DMS153 (cell line): ENCODE measurements around the gene ABCA7.

Source experiments
- DNase-seq: peaks from one replicate; lab custom pipeline; 2025; lab: John Stamatoyannopoulos, UW

Gene ABCA7

GRCh38 chr19:1088416-1089010 is 48.6 kb downstream of the ABCA7 start:
- no peak for DNase-seq

- no peak for DNase-seq
Measured at GRCh38 chr19:1089126-1089771, 49.3 kb downstream of the ABCA7 start.

- no peak for DNase-seq
Measured at GRCh38 chr19:1089891-1090290, 50.0 kb downstream of the ABCA7 start.

DNA sequence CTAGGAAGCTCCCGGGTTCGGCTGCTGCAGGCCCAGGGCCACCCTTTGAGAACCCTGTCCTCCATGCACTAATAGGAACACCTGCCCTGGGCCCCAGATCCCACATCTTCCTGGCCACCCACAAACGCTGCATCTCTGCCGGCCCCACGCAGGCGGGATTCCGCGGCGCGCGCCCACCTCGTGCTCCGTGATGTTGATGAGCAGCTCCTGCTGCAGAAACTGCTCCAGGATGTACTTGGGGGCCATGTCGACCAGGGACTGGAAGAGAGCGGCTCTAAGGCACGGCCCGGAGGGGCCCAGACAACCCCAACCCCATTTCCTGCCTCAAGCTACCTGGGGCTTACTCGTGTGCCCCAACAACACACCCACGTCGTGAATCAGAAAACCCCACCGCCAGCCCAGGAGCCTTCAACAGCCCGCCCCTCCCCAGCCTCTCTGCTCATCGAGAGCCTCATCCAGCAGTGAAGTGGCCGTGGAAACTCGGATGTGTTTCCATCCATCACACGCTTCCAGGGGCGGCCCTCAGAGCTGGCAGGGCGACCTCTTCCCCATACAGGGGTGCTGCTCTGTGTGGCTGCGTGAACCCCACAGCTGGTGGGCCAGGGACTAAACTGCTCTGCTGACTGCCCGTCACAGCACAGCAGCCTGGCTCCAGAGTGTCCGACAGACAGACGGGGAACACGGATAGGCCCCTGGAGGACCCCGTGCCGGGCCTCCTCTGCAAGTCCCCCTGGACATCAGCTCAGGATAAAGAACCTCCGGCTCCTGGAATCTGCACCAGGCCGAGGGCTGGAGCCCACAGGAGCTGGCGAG is 51.0 kb downstream of the ABCA7 start:
- no peak for DNase-seq

DNA sequence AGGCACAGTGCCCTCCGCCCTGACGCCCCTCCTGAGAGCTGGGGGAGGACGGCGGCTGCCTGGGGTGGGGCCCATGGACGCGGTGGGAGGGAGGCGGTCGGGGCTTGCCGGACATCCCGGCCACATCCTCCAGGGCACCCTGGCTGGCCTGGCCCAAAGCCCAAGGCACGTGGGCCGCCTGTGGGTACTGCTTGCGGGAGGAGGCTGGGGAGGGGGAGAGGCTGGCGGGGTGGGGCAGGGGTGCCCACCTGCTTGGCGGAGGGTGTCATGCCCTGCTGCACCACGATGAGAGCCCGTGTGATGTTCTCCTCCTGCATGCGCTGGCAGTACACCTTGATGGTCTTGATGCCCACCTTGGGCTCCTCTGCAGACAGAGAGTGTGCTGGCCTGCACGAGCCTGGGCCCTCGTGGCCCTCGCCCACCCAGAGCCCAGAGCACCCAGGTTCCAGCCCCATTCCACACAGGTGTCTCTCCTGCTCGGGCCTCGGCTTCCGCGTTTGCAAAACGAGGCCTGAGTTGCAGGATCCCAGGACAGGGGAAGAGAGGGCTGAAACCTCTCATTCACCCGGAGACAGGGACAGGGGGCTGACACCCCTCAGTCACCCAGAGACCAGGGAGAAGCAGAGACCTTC is 51.8 kb downstream of the ABCA7 start:
- no peak for DNase-seq

DNA sequence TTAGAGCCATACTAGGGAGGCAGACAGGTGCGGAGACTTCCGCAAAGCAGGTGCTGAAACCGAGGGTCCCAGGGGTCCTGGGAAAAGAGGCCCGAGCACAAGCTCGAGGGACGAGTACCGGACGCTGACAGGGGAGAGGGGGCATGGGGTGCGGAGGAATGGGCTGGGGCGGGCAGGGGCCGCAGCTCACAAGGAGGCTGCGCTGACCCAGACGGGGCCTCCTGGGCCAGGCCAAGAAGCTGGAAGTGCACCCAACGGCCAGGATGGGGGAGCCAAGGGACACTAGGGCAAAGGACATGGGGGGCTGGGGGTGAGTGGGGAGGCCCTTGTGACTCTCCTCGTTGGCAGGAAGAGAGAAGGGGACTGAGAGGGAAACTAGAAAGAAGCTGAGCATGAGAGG is 53.4 kb downstream of the ABCA7 start:
- DNase-seq, result no peak

DNA sequence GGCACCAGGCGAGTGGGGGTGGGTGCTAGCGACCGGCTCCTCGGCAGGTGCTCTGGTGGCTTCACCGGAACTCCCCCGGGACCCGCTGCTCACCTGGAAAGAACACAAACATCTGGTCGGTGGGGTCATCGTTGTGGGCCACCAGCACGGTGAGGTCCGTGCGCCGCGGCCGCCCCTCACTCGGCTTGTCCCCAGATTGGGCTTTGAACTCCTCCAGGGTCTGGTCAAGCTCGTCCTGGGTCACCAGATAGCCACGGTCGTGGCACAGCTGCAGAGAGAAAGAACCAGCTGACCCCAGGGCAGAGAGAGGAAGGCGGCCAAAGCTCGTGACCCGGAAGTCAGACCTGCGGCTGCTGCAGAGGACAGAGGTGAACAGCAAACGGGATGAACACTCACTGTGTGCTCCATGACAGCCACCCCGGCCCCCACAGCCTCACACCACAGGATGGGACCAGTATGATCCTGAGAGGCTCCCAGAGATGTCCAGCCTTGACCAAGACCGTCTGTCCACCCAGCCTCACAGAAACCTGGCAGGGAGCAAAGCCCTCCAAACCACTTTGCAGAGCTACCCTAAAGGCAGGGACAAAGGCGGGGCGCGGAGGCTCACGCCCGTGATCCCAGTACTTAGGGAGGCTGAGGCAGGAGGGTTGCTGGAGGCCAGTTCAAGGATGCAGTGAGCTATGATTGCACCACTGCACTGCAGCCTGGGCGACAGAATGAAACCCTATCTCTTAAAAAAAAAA is 54.1 kb downstream of the ABCA7 start:
- no peak for DNase-seq

DNA sequence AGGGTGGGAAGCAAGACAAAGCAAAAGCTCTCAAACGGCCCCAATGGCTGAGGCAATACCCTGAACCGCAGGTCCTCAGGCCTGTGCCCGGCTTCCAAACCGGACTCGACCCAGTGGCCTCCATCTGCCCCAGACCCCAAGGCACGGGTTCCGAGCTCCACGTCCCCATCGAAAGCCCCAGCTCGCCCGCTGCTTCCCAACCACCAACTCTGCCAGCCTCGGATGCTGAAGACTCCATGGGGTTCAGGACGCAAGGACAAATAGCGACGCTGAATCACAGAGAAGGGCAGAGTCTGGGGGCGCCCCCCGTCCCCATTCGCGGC is 54.7 kb downstream of the ABCA7 start:
- no peak for DNase-seq

DNA sequence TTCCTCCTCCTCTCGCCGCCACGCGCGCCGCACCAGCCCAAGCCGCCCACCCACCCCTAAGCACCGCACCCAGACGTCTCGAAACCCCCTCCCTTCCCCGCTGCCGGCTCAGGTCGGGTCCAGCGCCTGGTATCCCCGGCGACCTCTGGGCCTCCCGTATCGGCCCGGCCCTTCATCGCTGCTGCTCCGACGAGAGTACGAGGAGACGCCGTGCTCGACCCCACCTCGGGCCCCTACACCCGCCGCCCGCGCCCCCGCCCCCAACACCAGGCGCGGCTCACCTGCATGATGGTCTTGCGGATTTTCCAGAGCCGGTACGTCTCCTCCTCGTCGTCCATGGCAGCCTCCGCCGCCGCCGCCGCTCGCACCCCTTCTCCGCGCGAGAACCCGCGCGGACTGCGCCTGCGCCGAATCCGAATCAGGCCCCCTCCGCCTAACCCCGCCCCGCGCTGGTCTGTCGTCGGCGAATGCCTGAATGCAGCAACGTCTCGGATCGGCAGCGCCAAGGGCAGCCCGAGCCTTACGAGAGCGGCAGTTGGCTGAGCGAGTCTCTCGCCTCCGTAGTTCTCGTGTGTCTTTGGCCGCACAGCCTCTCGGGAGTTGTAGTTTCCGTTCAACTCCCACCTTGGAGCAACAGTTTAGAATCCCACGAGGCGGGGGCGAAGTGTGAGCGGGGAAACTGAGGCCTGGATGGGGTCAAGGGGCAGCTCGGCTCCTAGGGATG is 55.2 kb downstream of the ABCA7 start, which contains the start of gene POLR2E:
Gene POLR2E, minus strand, starts transcription at position 398 of the 724 bp plus-strand sequence. Its CDS starts 60 bp downstream, at position 338.
- peak; percentile 84 for DNase-seq

- peak; percentile 33 for DNase-seq
Measured at GRCh38 chr19:1097810-1098176, 57.9 kb downstream of the ABCA7 start.

DNA sequence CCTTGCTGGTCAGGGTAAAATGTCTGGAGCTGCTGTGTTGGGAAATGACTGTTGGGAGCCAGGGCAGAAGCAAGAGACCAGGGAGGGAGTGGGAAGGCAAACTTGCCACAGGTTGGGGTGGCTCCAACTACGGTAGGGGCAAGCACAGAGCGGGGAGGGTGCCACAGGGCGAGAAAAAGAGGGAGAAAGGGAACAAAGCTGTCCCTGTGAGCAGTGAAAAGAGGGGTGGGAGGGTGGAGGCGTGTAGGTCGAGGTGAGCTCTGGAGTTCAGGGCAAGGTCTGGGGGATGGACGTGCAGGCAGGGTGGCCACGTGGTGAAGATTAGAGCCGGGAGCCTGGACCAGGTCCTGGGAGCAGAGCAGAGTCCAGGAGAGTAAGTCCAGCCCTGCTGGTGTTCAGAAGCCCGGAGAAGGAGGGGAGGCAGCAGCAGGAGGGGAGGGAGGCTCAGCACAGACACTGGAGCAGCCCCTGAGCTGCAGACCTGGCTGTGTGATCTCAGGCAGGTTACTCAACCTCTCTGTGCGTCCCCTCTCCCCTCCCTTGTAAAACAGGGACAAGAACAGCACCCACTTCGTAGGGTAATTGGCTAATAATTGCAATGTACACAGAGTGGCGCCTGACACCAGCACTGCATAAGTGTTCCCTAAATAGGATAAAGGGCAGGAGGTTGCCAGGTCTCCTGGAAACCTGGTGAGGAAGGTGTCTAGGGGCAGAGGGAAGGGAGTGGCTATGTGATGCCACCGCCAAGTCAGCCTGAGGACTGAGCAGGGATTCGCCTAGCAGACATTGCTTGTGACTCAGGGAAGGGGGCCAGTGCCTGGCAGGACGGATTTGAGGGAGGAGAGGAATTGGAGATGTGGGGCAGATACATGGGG is 58.5 kb downstream of the ABCA7 start:
- peak; percentile 71 for DNase-seq

GRCh38 chr19:1101337-1101698 is 61.4 kb downstream of the ABCA7 start:
- DNase-seq, result no peak

- DNase-seq, result no peak
Measured at GRCh38 chr19:1102407-1103131, 62.7 kb downstream of the ABCA7 start.

DNA sequence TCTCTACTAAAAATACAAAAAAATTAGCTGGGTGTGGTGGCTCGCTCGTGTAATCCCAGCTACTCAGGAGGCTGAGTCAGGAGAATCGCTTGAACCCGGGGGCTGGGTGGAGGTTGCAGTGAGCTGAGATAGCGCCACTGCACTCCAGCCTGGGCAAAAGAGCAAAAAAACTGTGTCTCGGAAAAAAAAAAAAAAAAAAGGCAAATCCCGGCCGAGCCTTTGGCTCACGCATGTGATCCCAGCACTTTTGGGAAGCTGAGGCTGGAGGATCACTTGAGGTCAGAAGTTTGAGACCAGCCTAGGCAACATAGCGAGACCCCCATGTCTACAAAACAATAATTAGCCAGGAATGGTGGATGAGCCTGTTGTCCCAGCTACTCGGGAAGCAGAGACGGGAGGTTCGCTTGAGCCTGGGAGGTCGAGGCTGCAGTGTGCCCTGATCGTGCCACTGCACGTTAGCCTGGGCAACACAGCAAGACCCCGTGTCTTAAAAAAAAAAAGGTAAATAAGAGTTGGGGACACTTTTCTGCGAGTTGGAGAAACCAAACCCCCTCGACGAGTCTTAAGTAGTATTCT is 63.3 kb downstream of the ABCA7 start:
- no peak for DNase-seq

GRCh38 chr19:1103708-1104310 is 63.9 kb downstream of the ABCA7 start, which contains the start of gene GPX4:
Gene GPX4 (plus strand): TSS chr19:1103994. CDS start chr19:1104044, 50 bp downstream.
- DNase-seq, result peak; percentile 91

- no peak for DNase-seq
Measured at GRCh38 chr19:1104311-1105007, 64.6 kb downstream of the ABCA7 start.

GRCh38 chr19:1105008-1105872 is 65.3 kb downstream of the ABCA7 start:
- no peak for DNase-seq
